Nephron progenitor cell (in vitro differentiated cells): ENCODE results near the gene ANKRD11.
"Not testable (repeated sequence)": the region's sequence is repeated elsewhere in the genome, so short reads cannot be mapped to it uniquely, and the experiment has no call there.

Experiments
- DNase-seq: peaks from one replicate; pipeline ENCODE4 v3.0.0; 2021
- H3K27ac Mint-ChIP-seq: 2 replicates; pipeline ENCODE4 v1.8.0; 2021; ENCODE audit warnings: mild to moderate bottlenecking, moderate library complexity, mixed read lengths
- H3K27me3 Mint-ChIP-seq: 2 replicates; pipeline ENCODE4 v1.8.0; 2021; ENCODE audit warnings: mild to moderate bottlenecking, low read depth, mixed read lengths; ENCODE audit not compliant: poor library complexity
- H3K36me3 Mint-ChIP-seq: 2 replicates; pipeline ENCODE4 v1.8.0; 2021; ENCODE audit warnings: low read depth, mixed read lengths
- H3K4me1 Mint-ChIP-seq: 2 replicates; pipeline ENCODE4 v1.8.0; 2021; ENCODE audit warnings: mixed read lengths
- H3K4me3 Mint-ChIP-seq: 2 replicates; pipeline ENCODE4 v1.8.0; 2021; ENCODE audit warnings: mild to moderate bottlenecking, moderate library complexity, mixed read lengths
- H3K9me3 Mint-ChIP-seq: 2 replicates; pipeline ENCODE4 v1.8.0; 2021; ENCODE audit warnings: mild to moderate bottlenecking, moderate library complexity, mixed read lengths
- TF ChIP-seq, protein P1 (sequence below): fragments of 200-600 bp; sonication (generic); IDR thresholded peaks from 2 replicates; pipeline ENCODE4 v1.5.0; 2021; ENCODE audit warnings: antibody characterized with exemption

The ANKRD11 gene

DNA sequence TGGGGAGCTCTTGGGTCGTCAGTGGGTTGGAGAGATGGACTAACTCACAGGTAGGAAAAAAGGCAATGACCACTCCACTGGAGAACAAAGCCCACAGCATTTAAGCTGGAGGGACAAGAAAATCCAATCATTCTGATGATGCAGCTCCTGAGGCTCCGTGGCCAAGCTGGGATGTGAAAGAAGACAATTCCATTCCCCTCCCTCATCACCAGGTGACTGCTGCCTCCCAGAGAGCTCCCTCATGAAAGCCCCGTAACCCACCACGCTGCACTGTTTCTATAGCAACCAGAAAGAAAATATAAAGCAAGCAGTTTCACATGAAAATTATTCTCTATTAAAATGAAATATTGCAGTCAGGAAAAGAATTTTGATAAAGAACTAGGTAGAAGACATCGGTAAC is 15.2 kb downstream of the ANKRD11 start:
- TF ChIP-seq, protein P1, sequence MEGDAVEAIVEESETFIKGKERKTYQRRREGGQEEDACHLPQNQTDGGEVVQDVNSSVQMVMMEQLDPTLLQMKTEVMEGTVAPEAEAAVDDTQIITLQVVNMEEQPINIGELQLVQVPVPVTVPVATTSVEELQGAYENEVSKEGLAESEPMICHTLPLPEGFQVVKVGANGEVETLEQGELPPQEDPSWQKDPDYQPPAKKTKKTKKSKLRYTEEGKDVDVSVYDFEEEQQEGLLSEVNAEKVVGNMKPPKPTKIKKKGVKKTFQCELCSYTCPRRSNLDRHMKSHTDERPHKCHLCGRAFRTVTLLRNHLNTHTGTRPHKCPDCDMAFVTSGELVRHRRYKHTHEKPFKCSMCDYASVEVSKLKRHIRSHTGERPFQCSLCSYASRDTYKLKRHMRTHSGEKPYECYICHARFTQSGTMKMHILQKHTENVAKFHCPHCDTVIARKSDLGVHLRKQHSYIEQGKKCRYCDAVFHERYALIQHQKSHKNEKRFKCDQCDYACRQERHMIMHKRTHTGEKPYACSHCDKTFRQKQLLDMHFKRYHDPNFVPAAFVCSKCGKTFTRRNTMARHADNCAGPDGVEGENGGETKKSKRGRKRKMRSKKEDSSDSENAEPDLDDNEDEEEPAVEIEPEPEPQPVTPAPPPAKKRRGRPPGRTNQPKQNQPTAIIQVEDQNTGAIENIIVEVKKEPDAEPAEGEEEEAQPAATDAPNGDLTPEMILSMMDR, result no peak
- Mint-ChIP-seq H3K27me3 (no peaks in the 10 kb centered on the region), H3K4me1 (peaks cover 65% of the 10 kb centered on the region), H3K27ac (no peak overlapping the region), H3K4me3 (no peak overlapping the region), H3K9me3 (peaks cover 3% of the 10 kb centered on the region), H3K36me3 (peaks cover 46% of the 10 kb centered on the region)
- DNase-seq, result no peak

DNA sequence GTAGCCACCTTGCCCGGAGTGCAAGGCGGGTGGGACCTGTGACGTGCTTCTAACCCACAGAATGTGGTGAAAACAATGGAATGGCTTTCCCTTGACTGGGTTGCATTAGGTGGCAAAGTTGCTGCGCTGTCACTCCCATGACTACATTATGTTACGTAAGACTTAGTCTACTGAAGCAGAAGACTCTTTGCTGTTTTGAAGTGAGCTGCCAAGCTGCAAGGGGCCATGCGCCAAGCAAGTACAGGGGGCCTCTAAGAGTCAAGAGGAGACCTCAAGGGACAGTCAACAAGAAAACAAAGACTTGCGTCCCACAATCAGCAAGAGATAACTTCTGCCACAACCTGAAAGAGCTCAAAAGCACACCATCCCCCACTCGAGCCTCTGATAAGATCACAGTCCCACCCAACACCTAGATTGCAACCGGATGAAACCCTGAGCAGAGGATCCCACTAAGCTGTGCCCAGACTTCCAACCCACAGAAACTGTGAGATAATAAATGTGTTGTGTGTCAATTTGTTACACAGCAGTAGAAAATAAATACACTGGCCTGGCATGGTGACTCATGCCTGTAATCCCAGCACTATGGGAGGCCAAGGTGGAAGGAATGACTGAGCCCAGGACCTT is 16.5 kb downstream of the ANKRD11 start:
- peaks cover 4% of the 10 kb centered on the region for H3K9me3 Mint-ChIP-seq
- H3K4me3 Mint-ChIP-seq, result no peak overlapping the region
- peaks cover 58% of the 10 kb centered on the region for H3K4me1 Mint-ChIP-seq
- TF ChIP-seq, protein P1, result no peak
- DNase-seq, result no peak
- peak overlapping the region; percentile 92 for H3K27ac Mint-ChIP-seq
- H3K36me3 Mint-ChIP-seq, result peaks cover 50% of the 10 kb centered on the region
- H3K27me3 Mint-ChIP-seq, result no peaks in the 10 kb centered on the region

DNA sequence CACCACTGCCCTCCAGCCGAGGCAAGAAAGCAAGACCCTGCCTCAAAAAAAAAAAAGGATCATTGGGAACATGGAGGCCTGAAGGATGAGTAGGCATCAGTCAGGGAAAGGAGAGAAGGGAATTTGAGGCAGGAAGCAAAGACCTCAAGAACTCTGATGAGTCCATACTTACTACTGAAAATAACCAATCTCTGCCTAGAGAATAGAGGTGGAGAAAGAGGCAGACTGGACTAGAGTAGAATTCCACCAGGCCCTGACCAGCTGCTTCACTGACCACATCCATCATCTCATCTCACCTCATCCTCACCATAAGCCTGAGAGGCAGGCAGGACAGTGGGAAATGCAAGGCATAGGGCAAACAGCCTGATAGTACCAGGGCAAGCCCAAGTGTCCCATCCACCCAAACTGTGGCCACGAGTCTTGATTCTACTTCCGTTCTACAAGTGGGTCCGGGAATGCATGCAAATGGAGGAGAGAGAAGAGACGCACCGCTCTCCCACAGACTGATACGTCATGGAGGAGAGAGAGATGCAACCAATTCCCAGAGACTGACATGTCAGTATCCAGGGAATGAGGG is 17.1 kb downstream of the ANKRD11 start:
- Mint-ChIP-seq H3K9me3 (peaks cover 4% of the 10 kb centered on the region), H3K36me3 (peaks cover 52% of the 10 kb centered on the region), H3K27ac (peak overlapping the region; percentile 89), H3K27me3 (no peaks in the 10 kb centered on the region), H3K4me1 (peaks cover 52% of the 10 kb centered on the region), H3K4me3 (no peak overlapping the region)
- TF ChIP-seq, protein P1, result no peak
- no peak for DNase-seq

DNA sequence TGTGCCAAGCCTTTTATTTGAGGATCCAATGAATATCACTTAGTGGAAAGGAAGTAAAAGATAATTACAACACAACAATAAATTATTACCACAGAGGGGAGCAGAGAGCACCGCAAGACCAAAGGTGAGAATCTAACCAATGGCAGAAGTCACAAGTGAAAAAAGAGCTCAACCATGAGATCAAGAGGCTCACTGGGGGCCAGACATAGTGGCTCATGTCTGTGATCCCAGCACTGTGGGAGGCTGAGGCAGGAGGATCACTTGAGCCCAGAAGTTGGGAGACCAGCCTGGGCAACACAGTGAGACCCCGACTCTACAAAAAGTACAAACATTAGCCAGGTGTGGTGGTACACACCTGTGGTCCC is 17.7 kb downstream of the ANKRD11 start:
- Mint-ChIP-seq H3K27ac (peak overlapping the region; percentile 90), H3K4me1 (peaks cover 48% of the 10 kb centered on the region), H3K36me3 (peaks cover 57% of the 10 kb centered on the region), H3K27me3 (no peaks in the 10 kb centered on the region), H3K9me3 (peaks cover 4% of the 10 kb centered on the region), H3K4me3 (no peak overlapping the region)
- DNase-seq, result no peak
- TF ChIP-seq, protein P1, result no peak

DNA sequence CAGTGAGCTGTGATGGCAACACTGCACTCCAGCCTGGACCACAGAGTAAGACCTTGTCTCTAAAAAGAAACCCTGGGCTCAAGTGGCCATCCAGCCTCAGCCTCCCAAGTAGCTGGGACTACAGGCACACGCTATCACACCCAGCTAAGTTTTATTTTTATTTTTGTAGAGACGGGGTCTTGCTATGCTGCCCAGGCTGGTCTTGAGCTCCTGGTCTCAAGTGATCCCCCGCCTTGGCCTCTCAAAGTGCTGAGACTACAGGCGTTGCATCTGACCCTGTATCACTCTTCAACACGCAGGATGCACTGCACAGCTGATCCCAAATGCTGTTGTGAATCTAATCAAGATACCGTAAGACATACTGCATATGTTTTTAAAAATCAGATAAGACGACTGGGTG is 23.0 kb downstream of the ANKRD11 start:
- H3K27ac Mint-ChIP-seq, result no peak overlapping the region
- DNase-seq, result no peak
- H3K36me3 Mint-ChIP-seq, result peaks cover 68% of the 10 kb centered on the region
- no peak overlapping the region for H3K4me3 Mint-ChIP-seq
- TF ChIP-seq, protein P1, result no peak
- H3K4me1 Mint-ChIP-seq, result peaks cover 17% of the 10 kb centered on the region
- H3K9me3 Mint-ChIP-seq, result peaks cover 44% of the 10 kb centered on the region
- no peaks in the 10 kb centered on the region for H3K27me3 Mint-ChIP-seq

DNA sequence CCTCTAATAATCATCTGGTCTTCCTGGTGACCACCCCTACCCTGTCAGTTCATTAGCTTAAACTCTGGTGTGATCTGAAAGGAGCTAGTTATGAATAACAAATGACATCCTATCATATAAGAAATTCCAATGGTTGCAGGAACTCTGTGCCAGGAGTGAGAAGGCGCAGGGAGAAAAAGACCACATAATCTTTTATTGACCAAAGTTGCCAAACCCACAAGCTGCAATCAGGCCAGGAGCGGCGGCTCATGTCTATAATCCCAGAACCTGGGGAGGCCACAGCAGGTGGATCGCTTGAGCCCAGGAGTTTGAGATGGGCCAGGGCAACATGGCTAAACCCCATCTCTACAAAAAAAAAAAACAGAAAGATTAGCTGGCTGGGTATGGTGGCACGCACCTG is 23.4 kb downstream of the ANKRD11 start:
- no peak for DNase-seq
- Mint-ChIP-seq H3K36me3 (peaks cover 65% of the 10 kb centered on the region), H3K27ac (no peak overlapping the region), H3K9me3 (peaks cover 47% of the 10 kb centered on the region), H3K4me1 (peaks cover 13% of the 10 kb centered on the region), H3K4me3 (no peak overlapping the region), H3K27me3 (no peaks in the 10 kb centered on the region)
- TF ChIP-seq, protein P1, result no peak

DNA sequence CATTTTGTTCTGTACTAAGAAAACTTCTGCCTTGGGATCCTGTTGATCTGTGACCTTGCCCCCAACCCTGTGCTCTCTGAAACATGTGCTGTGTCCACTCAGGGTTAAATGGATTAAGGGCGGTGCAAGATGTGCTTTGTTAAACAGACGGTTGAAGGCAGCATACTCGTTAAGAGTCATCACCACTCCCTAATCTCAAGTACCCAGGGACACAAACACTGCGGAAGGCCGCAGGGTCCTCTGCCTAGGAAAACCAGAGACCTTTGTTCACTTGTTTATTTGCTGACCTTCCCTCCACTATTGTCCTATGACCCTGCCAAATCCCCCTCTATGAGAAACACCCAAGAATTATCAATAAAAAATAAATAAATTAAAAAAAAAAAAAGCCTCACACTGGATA is 27.0 kb downstream of the ANKRD11 start:
- not testable (repeated sequence) for H3K27ac Mint-ChIP-seq, DNase-seq, H3K27me3 Mint-ChIP-seq, H3K4me3 Mint-ChIP-seq, H3K4me1 Mint-ChIP-seq
- peaks cover 83% of the 10 kb centered on the region for H3K36me3 Mint-ChIP-seq
- H3K9me3 Mint-ChIP-seq, result peaks cover 72% of the 10 kb centered on the region

DNA sequence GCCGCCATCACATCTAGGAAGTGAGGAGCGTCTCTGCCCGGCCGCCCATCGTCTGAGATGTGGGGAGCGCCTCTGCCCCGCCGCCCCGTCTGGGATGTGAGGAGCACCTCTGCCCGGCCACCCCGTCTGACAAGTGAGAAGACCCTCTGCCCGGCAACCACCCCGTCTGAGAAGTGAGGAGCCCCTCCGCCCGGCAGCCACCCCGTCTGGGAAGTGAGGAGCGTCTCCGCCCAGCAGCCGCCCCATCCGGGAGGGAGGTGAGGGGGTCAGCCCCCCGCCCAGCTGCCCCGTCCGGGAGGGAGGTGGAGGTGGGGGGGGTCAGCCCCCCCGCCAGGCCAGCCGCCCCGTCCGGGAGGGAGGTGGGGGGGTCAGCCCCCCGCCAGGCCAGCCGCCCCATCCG is 27.7 kb downstream of the ANKRD11 start:
- H3K27ac Mint-ChIP-seq, H3K27me3 Mint-ChIP-seq, DNase-seq, H3K4me1 Mint-ChIP-seq, H3K4me3 Mint-ChIP-seq: not testable (repeated sequence)
- peaks cover 83% of the 10 kb centered on the region for H3K36me3 Mint-ChIP-seq
- H3K9me3 Mint-ChIP-seq, result peaks cover 76% of the 10 kb centered on the region

DNA sequence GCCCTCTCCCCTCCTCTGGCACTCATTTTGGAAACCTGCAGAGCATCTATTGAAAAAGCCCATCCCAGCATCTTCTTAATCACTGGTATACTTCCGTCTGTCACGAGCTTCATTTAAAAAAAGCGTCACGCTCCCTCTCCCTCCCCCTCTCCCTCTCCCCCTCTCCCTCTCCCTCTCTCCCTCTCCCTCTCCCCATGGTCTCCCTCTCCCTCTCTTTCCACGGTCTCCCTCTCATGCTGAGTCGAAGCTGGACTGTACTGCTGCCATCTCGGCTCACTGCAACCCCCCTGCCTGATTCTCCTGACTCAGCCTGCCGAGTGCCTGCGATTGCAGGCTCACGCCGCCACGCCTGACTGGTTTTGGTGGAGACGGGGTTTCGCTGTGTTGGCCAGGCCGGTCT is 28.5 kb downstream of the ANKRD11 start:
- H3K36me3 Mint-ChIP-seq, result peaks cover 80% of the 10 kb centered on the region
- H3K9me3 Mint-ChIP-seq, result peaks cover 79% of the 10 kb centered on the region
- not testable (repeated sequence) for H3K4me1 Mint-ChIP-seq, H3K27ac Mint-ChIP-seq, DNase-seq, H3K4me3 Mint-ChIP-seq, H3K27me3 Mint-ChIP-seq
